T-helper 1 cell treated with Interleukin-12 subunit alpha and Interleukin-12 subunit beta and Interleukin-4 antibody, amounts not matched to agents 30 μg/mL and 1 μg/mL, for 36 hours (primary cell): ENCODE measurements around the gene ZNRF1.
A peak's percentile ranks its signal among the peaks of the same experiment; 100 is the strongest.

Experiments used
- H3K27ac Mint-ChIP-seq: one replicate; pipeline ENCODE4 v1.8.0; 2021; ENCODE audit warnings: mild to moderate bottlenecking, mixed read lengths
- H3K27me3 Mint-ChIP-seq: one replicate; pipeline ENCODE4 v1.8.0; 2021; ENCODE audit warnings: low read depth, mixed read lengths
- H3K36me3 Mint-ChIP-seq: one replicate; pipeline ENCODE4 v1.8.0; 2021; ENCODE audit warnings: low read depth, mixed read lengths
- H3K4me1 Mint-ChIP-seq: one replicate; pipeline ENCODE4 v1.8.0; 2021; ENCODE audit warnings: low read depth, mixed read lengths
- H3K4me3 Mint-ChIP-seq: one replicate; pipeline ENCODE4 v1.8.0; 2021; ENCODE audit warnings: mild to moderate bottlenecking, moderate library complexity, mixed read lengths
- H3K9me3 Mint-ChIP-seq: one replicate; pipeline ENCODE4 v1.8.0; 2021; ENCODE audit warnings: mixed read lengths

The ZNRF1 gene

GRCh38 chr16:75147968-75148310, 149.1 kb downstream of the ZNRF1 start:
- H3K27ac Mint-ChIP-seq, result peak overlapping the region; percentile 59
- peaks cover 24% of the 10 kb centered on the region for H3K9me3 Mint-ChIP-seq
- H3K4me3 Mint-ChIP-seq, result peak overlapping the region; percentile 83
- H3K4me1 Mint-ChIP-seq, result peaks cover 19% of the 10 kb centered on the region
- no peaks in the 10 kb centered on the region for H3K27me3 Mint-ChIP-seq
- peaks cover 24% of the 10 kb centered on the region for H3K36me3 Mint-ChIP-seq

- Mint-ChIP-seq H3K36me3 (peaks cover 29% of the 10 kb centered on the region), H3K27ac (peak within 1 kb of the TSS; percentile 73), H3K4me3 (peak within 1 kb of the TSS; percentile 83), H3K9me3 (peaks cover 28% of the 10 kb centered on the region), H3K4me1 (peaks cover 19% of the 10 kb centered on the region), H3K27me3 (no peaks in the 10 kb centered on the region)
These were observed 149.7 kb downstream of the ZNRF1 start, which contains the start of gene ZFP1 for GRCh38 chr16:75148311-75149195. TSS of gene ZFP1 (plus strand) at chr16:75148524. CDS start at chr16:75152952, 4,428 bp downstream.

GRCh38 chr16:75151798-75152197, 153.0 kb downstream of the ZNRF1 start:
- no peak overlapping the region for H3K4me3 Mint-ChIP-seq
- H3K27ac Mint-ChIP-seq, result no peak overlapping the region
- peaks cover 31% of the 10 kb centered on the region for H3K9me3 Mint-ChIP-seq
- peaks cover 19% of the 10 kb centered on the region for H3K4me1 Mint-ChIP-seq
- H3K27me3 Mint-ChIP-seq, result no peaks in the 10 kb centered on the region
- peaks cover 45% of the 10 kb centered on the region for H3K36me3 Mint-ChIP-seq

- Mint-ChIP-seq H3K4me3 (no peak overlapping the region), H3K27me3 (no peaks in the 10 kb centered on the region), H3K27ac (no peak overlapping the region), H3K36me3 (peaks cover 54% of the 10 kb centered on the region), H3K9me3 (peaks cover 35% of the 10 kb centered on the region), H3K4me1 (peaks cover 17% of the 10 kb centered on the region)
These were observed 153.8 kb downstream of the ZNRF1 start for GRCh38 chr16:75152635-75153034.

- Mint-ChIP-seq H3K4me3 (no peak overlapping the region), H3K9me3 (peaks cover 20% of the 10 kb centered on the region), H3K27me3 (no peaks in the 10 kb centered on the region), H3K4me1 (no peaks in the 10 kb centered on the region), H3K27ac (no peak overlapping the region), H3K36me3 (peaks cover 62% of the 10 kb centered on the region)
These were observed 161.6 kb downstream of the ZNRF1 start for GRCh38 chr16:75160386-75160785.
